ENCODE measurements around the gene TMEM174.

- TF ChIP-seq POLR2AphosphoS5 (IDR thresholded peaks at IDR 0.05): no peak
- no peak for TF ChIP-seq POLR2A (IDR thresholded peaks at IDR 0.05)
- TF ChIP-seq, protein P1, sequence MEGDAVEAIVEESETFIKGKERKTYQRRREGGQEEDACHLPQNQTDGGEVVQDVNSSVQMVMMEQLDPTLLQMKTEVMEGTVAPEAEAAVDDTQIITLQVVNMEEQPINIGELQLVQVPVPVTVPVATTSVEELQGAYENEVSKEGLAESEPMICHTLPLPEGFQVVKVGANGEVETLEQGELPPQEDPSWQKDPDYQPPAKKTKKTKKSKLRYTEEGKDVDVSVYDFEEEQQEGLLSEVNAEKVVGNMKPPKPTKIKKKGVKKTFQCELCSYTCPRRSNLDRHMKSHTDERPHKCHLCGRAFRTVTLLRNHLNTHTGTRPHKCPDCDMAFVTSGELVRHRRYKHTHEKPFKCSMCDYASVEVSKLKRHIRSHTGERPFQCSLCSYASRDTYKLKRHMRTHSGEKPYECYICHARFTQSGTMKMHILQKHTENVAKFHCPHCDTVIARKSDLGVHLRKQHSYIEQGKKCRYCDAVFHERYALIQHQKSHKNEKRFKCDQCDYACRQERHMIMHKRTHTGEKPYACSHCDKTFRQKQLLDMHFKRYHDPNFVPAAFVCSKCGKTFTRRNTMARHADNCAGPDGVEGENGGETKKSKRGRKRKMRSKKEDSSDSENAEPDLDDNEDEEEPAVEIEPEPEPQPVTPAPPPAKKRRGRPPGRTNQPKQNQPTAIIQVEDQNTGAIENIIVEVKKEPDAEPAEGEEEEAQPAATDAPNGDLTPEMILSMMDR (IDR thresholded peaks at IDR 0.05): no peak
Observed at GRCh38 chr5:73188764-73189531, 16.0 kb downstream of the TMEM174 start.

Measured in breast epithelium (tissue), 3 donors.